HG03139 (cell line): ENCODE measurements around the gene PAPPA.

Source experiments
- ATAC-seq: cut with Tn5 transposase; IDR thresholded peaks from one replicate; pipeline ENCODE4 v1.9.1; 2021; ENCODE audit not compliant: unreplicated experiment

PAPPA gene

DNA sequence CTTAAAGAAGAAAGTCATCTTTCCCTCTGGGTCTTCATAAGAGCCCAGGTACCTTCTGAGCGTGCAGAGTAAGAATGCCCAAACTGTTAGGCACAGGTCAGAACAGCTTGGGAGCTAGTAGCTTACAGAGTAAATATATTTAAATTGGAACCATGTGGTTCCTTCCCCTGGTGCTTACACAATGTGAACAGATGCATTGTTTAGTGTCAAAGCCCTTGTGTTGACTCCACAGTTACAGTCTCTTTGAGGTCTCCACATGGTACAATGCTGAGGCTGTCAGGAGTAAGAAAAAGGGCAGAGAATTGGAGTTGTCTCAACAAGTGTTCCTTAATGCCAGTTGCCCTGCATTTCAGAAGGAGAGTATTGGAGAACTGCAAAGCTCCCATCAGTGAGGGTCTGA, 188.5 kb downstream of the PAPPA start:
- ATAC-seq = no peak

DNA sequence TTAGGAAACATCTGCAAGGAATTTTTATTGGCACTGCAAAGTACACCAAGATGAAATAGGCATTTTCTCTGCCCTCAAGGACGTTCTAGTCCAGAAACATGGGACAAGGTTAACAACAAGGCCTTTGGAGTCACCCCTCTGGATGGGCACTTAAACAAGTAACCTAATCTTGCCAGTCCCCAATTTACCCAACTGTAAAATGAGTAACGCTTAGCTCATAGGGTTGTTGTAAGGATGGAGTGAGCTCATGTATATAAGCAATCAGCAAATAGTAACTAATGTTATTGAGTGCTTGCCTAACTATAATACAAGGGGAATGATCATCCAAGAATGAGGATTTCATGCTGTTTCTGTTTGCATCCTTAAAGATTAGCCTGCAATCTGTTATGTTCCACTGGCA, 189.3 kb downstream of the PAPPA start:
- no peak for ATAC-seq

GRCh38 chr9:116344416-116344815, 190.8 kb downstream of the PAPPA start:
- no peak for ATAC-seq

DNA sequence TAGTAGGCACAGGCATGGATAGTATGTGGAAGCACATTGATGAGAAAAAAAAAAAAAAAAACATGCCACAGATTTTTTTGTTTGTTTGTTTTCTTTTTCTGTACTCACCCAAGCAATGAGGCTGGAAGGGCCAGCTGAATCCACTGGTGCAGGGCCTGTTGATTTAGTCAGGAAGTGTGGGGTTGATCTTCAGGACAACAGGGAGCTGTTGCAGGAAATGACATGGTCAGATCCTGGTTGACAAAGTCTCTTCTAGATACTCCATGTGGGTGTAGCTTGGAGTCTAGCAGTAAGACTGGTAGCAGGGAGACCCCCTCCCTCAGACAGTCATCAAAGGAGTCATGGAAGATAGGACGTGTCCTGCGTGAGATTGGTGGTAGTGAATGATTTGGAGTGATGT, 191.8 kb downstream of the PAPPA start:
- ATAC-seq = no peak

GRCh38 chr9:116345817-116346216, 192.2 kb downstream of the PAPPA start:
- ATAC-seq = no peak

GRCh38 chr9:116349684-116350083, 196.1 kb downstream of the PAPPA start:
- ATAC-seq = no peak

- no peak for ATAC-seq
These were observed 196.6 kb downstream of the PAPPA start for GRCh38 chr9:116350213-116350612.

DNA sequence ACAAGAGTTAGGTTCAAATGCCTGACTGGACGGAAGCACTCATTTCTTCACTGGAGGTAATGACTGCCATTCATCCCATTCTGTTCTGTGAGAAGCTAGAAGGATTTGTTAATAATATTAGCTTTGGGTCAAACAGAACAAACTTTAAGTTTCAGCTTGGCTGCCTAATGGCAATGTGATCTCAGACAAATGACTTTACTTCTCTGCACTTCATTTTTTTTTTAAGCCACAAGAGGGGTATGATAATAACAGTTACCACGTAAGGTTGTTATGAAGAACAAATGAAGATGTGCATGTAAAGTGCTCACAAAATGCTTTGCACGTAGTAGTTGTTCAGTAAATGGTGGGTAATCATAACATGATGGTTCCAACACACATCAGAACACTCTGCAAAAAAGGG, 199.4 kb downstream of the PAPPA start:
- no peak for ATAC-seq

DNA sequence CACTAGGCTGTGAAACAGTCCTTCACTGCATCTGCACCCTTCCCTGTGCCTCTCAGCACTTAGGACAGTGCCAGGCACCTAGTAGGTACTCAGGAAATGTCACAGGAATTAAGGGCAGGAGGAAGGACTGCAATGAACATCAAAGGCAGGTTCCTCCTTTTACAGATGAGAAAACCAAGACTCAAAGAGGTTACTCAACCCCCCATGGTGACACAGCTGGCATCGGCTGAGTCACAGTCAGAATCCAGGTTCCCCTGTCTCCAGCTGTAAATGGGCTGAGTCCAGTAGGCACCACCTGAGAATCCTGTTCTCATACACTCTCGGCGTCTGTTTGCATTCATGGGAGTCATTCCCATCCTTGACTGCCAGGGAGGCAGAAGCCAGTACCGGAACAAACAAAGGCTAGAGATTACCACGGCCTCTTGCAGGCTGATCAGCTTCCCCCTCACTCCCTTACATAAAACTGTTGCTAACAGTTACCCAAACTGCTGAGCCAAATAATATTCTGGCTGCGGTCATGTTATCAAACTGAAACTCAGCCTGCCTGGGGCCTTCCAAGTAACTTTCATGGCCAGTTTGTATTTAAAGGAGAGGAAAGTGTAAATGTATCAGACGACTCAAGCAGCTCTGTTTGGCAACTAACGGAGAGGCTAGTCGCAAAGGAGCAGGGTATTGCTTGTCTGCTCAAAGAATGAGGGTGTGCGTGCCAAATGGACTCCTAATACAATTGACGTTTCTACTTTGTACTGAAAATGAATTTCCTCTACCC, 201.7 kb downstream of the PAPPA start:
- ATAC-seq = no peak

- no peak for ATAC-seq
These were observed 204.7 kb downstream of the PAPPA start for GRCh38 chr9:116358251-116358650.

DNA sequence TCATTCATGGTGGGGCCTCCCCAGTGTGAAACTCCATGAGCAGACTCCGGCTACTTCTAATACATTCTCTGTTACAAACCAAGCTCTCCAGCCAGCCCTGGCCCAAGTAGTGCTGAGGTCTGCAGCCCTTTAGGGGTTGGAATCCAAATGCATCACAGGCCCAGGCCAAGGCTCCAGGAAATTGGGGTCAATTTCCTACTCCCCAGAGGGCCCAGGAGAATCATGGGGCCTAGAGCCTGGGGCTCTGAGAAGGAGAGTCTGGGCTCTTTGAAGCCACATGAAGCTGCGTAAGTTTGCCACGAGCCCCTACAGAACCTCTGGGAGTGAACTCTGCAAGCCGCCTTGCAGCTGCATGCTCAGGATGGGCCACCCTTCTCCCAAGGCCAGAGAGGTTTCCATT, 206.4 kb downstream of the PAPPA start:
- no peak for ATAC-seq

GRCh38 chr9:116360989-116361388, 207.4 kb downstream of the PAPPA start:
- no peak for ATAC-seq

DNA sequence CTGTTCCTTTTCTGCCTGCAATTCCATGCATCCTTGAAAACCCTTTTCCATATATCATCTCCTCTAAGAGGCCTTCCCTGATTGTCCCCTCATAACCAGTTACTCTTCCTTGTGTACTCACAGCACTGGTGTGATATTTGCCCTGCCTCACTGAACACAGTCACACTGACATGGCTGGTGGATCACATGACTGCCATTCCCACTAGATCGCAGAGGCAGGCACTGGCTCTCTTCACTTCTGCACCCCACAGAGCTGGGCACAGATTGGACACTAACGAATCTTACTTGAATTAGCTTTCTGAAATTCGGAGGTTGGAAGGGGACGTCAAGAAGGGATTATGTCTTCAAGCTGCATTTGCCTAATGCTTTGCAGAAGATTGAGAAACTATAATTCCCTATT, 208.0 kb downstream of the PAPPA start:
- ATAC-seq = no peak

DNA sequence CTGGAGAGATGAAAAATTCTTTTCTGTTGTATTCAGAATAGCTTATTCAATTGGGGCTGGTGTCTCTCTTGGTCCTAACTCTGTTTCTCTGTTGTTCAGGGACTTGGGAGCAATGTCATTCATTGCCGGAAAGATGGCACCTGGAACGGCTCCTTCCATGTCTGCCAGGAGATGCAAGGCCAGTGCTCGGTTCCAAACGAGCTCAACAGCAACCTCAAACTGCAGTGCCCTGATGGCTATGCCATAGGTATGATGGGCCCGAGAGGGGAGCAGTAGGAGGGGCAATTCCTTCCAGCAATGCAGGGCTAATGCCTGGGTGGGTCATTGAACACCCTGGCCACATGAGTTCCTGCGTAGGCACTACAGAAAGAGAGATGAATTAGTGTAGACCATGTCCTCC, 208.9 kb downstream of the PAPPA start:
- no peak for ATAC-seq

DNA sequence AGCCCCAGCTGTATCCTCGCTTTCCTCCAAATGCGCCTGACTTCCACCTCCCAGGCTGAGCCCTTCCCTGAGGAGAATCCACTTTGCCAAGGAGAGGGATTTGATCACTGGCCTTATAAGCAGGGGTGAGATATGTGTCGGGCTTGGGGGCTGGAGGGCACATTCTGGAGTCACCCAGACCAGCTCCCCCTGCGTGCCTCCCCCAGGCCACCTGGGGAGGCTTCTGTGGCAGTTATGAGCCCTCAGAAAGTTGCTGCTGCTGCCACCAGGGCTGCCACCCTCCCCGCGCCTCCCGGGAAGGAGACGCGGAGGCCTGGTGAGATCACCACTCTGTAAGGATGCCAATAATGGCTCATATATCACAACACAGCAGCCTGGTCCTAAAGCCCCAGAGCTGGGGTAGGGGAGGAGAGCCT, 211.5 kb downstream of the PAPPA start:
- ATAC-seq = no peak

- ATAC-seq = no peak
These were observed 212.7 kb downstream of the PAPPA start for GRCh38 chr9:116366241-116366640.

GRCh38 chr9:116368680-116369079, 215.1 kb downstream of the PAPPA start:
- ATAC-seq = no peak

DNA sequence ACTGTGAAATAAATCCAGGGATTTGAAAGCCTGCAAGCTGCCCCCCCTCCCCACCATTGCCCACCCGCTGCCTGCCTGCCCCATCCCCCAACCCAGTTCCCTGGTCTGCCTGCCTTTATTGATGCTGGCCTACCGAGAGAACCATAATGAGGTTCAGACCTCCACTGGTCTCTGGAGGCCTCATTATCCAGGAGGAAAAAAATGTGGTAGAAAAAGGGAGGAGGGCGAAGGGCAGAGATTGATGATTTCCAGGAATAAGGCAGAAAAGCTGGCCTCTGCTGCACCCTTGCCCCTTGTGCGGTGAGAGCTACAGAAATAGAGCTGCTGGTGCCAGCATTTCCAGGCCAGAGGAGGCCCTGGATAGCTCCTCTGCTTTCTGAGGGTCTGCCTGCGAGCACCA, 216.1 kb downstream of the PAPPA start:
- no peak for ATAC-seq

DNA sequence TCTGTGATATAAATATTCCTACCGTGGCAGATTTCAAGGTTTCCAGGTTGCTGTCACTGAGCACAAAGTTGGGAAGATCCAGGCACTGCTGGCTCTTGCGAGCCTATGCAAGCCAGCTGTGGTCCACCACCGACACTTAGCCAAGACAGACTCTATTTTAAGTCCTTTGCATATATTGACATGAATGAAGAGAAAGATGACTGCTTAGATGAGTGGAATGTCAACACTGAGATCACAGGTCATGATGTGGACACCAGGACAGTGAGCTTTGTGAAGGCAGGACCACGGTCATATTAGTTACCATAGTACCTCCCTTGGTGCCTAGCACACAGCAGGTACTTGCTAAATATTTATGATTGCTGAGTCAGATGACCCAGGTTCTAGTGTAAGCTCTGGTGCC, 217.0 kb downstream of the PAPPA start:
- no peak for ATAC-seq

- ATAC-seq = no peak
These were observed 218.6 kb downstream of the PAPPA start for GRCh38 chr9:116372081-116372673.

DNA sequence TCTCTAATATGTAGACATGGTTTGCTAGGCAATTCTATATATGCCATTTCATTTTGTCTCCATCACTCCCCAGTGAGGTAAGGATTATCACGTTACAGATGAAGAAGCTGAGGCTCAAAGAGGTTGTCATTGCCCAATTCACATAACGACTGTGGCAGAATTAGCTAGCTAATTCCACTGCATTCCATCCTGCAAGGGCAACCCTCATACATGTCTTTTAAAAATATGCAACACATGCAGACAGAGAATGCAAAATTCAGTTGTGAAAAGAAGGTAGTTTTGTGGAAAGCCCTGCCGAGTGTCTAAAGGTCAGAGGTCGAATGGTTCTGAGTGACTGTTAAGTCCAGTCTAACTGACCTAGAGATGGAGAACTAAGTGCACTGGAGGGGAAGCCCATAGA, 219.2 kb downstream of the PAPPA start:
- no peak for ATAC-seq

DNA sequence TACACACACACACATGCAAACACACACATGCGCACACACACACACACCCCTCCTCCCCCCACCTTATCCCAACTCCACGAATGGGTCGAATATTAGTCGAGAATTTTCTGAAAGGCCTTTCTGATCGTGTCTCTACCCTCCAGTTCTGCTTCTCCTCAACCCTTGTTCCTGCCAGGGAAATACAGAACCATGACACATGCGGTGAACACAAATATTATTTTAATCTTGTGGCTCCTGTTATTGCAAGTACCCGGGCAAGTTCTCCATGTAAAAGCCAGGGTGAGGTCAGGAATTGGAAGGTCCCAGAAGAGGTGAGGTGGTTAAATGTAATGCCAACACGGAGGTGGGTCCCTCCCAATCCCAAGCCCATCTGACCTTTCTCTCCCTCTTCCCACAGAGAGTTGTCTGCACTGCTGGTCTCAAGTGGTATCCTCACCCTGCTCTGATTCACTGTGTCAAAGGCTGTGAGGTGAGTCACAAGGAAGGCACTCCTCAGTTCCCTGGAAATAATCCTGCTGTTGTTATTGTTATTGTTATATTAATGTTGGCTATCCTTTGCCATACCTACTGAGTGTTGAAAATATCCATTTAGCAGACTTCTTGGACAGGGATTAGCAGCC, 223.7 kb downstream of the PAPPA start:
- ATAC-seq = no peak
